Effector memory CD8-positive, alpha-beta T cell (primary cell): ENCODE measurements around the gene SLC25A25.
"Not testable (repeated sequence)": the region's sequence is repeated elsewhere in the genome, so short reads cannot be mapped to it uniquely, and the experiment has no call there.

Experiments used
- ATAC-seq: fragments of 150-1000 bp; cut with Tn5 transposase; replicated peaks from 2 replicates; pipeline ENCODE4 v1.10.0; 2021; ENCODE audit warnings: mild to moderate bottlenecking, moderate library complexity
- DNase-seq, 3 experiments: peaks; one replicate each; pipeline ENCODE4 v3.0.0; 2021
- H3K27ac Mint-ChIP-seq, 2 donors: one replicate each; pipeline ENCODE4 v1.8.0; 2022; ENCODE audit warnings: mild to moderate bottlenecking in 2 of 2, mixed read lengths in 2 of 2, moderate library complexity in 2 of 2
- H3K27me3 Mint-ChIP-seq, 2 donors: one replicate each; pipeline ENCODE4 v1.8.0; 2022; ENCODE audit warnings: mixed read lengths in 2 of 2
- H3K36me3 Mint-ChIP-seq: one replicate; pipeline ENCODE4 v1.8.0; 2022; ENCODE audit warnings: mild to moderate bottlenecking, moderate library complexity, mixed read lengths; ENCODE audit not compliant: insufficient read depth
- H3K4me1 Mint-ChIP-seq, 2 donors: one replicate each; pipeline ENCODE4 v1.8.0; 2022; ENCODE audit warnings: low read depth in 2 of 2, mixed read lengths in 2 of 2
- H3K4me3 Mint-ChIP-seq, 2 donors: one replicate each; pipeline ENCODE4 v1.8.0; 2022; ENCODE audit warnings: mild to moderate bottlenecking in 2 of 2, mixed read lengths in 2 of 2, moderate library complexity in 2 of 2
- H3K9me3 Mint-ChIP-seq, 2 donors: one replicate each; pipeline ENCODE4 v1.8.0; 2022; ENCODE audit warnings: mixed read lengths in 2 of 2

Gene SLC25A25

DNA sequence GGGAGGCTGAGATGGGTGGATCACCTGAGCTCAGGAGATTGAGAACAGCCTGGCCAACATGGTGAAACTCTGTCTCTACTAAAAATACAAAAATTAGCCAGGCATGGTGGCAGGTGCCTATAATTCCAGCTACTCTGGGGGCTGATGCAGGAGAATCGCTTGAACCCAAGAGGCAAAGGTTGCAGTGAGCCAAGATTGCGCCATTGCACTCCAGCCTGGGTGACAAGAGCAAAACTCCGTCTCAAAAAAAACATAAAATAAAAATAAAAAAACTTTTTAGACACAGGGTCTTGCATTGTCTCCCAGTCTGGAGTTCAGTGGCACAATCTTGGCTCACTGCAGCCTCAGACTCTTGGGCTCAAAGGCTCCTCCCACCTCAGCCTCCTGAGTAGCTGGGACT, 31.5 kb upstream of the SLC25A25 start:
- not testable (repeated sequence) for H3K4me3 Mint-ChIP-seq, H3K27me3 Mint-ChIP-seq, ATAC-seq, H3K9me3 Mint-ChIP-seq, H3K27ac Mint-ChIP-seq, DNase-seq
- peaks cover 11% of the 10 kb centered on the region for H3K36me3 Mint-ChIP-seq
- peaks cover 14 to 20% of the 10 kb centered on the region in 2 donors for H3K4me1 Mint-ChIP-seq

DNA sequence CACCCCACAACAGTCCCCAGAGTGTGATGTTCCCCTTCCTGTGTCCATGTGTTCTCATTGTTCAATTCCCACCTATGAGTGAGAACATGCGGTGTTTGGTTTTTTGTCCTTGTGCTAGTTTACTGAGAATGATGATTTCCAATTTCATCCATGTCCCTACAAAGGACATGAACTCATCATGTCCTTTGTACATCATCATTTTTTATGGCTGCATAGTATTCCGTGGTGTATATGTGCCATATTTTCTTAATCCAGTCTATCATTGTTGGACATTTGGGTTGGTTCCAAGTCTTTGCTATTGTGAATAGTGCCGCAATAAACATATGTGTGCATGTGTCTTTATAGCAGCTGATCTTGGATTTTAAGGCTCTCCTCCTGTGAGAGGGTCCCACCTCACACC, 27.2 kb upstream of the SLC25A25 start:
- not testable (repeated sequence) for H3K27me3 Mint-ChIP-seq, H3K9me3 Mint-ChIP-seq, H3K36me3 Mint-ChIP-seq, ATAC-seq, H3K27ac Mint-ChIP-seq, H3K4me1 Mint-ChIP-seq, H3K4me3 Mint-ChIP-seq, DNase-seq

DNA sequence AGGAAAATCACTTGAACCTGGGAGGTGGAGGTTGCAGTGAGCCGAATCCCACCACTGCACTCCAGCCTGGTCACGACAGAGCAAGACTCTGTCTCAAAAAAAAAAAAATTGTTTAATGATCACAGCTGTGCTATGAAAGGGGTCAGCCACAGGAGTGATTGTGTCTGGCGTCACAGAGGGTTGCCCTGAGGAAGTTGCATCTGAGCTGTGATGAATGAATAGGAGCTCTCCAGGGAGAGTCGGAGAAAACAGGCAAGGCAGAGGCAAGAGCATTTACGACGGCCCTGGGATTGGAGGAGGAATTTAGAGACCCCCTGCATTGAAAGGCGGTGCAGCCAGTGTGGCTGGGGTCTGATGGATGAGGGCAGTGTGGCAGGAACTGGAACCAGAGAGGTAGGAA, 26.0 kb upstream of the SLC25A25 start:
- no peaks in the 10 kb centered on the region for H3K4me1 Mint-ChIP-seq
- H3K9me3 Mint-ChIP-seq, result no peaks in the 10 kb centered on the region
- no peak for ATAC-seq
- no peaks in the 10 kb centered on the region for H3K36me3 Mint-ChIP-seq
- H3K4me3 Mint-ChIP-seq, result no peak overlapping the region
- no peak for DNase-seq
- no peak overlapping the region for H3K27ac Mint-ChIP-seq
- peaks cover 0 to 7% of the 10 kb centered on the region in 2 donors for H3K27me3 Mint-ChIP-seq

DNA sequence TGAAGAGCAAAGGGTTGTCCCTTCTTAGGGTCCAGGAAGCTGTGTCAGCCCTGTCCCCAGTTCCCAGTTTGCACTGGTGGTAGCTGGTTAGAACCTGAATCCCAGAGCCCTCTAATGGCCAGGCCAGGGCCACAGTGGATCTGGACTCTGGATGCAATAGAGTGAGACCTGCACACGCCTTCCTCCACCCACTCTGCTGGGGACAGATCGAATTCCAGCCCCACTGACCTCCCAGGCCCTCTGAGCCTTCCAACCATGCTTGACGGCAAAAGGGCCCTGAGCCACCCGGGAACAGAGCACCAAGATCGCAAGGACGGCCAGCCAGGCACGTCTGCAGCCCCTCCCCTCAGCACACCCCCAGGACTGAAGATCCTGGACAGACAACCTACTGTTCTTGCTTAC, 24.6 kb upstream of the SLC25A25 start:
- Mint-ChIP-seq H3K36me3 (no peaks in the 10 kb centered on the region), H3K4me1 (no peaks in the 10 kb centered on the region), H3K4me3 (no peak overlapping the region), H3K27me3 (peaks cover 0 to 7% of the 10 kb centered on the region in 2 donors), H3K9me3 (no peaks in the 10 kb centered on the region), H3K27ac (peak overlapping the region in 1 of 2 donors; percentile 60)
- no peak for DNase-seq
- ATAC-seq, result no peak

DNA sequence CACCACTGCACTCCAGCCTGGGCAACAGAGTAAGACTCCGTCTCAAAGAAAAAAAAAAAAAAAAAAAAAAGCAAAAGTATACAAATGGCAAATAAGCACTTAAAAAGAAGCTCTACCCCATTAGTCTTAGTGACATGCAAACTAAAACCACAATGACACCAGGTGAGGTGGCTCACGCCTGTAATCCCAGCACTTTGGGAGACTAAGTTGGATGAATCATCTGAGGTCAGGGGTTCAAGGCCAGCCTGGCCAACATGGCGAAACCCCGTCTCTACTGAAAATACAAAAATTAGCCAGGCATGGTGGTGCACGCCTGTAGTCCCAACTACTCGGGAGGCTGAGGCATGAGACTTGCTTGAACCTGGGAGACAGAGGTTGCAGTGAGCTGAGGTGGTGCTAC, 22.6 kb upstream of the SLC25A25 start:
- H3K27ac Mint-ChIP-seq, H3K36me3 Mint-ChIP-seq, DNase-seq, ATAC-seq, H3K9me3 Mint-ChIP-seq, H3K27me3 Mint-ChIP-seq, H3K4me1 Mint-ChIP-seq, H3K4me3 Mint-ChIP-seq: not testable (repeated sequence)

DNA sequence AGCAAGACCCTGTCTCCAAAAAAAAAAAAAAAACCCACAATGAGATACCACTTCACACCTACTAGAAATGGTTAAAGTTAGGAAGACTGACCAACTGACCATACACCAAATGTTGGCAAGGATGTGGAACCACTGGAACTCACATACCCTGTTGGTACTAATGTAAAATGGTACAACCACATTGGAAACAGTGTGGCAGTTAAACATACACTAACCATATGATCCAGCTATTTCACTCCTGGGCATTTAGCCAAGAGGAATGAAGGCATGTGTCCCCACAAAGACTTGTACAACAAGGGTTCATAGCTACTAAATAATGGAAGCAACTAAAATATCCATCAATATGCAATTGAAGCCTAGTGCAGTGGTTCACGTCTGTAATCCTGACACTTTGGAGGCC, 22.2 kb upstream of the SLC25A25 start:
- no peaks in the 10 kb centered on the region for H3K36me3 Mint-ChIP-seq
- H3K4me1 Mint-ChIP-seq, result no peaks in the 10 kb centered on the region
- no peaks in the 10 kb centered on the region for H3K9me3 Mint-ChIP-seq
- no peak for DNase-seq
- H3K27ac Mint-ChIP-seq, result no peak overlapping the region
- no peak overlapping the region for H3K4me3 Mint-ChIP-seq
- peaks cover 0 to 7% of the 10 kb centered on the region in 2 donors for H3K27me3 Mint-ChIP-seq
- ATAC-seq, result no peak

DNA sequence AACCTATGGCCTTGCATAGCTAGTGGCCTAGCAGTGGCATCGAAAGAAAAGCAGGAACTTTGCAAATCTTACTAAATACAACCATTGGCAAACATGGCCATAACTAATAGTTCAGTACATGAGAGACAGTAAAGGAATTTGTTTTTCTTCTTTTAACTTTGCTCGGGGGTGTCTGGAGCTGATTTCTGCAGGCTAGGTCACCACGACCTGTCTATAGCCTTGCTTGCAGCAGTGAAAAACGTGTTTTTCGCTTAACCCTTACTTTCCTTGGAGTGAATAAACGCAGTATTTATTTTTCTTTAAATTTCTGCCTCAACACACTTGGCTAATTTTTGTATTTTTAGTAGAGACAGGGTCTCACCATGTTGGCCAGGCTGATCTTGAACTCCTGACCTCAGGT, 20.8 kb upstream of the SLC25A25 start:
- no peak overlapping the region for H3K4me3 Mint-ChIP-seq
- H3K27me3 Mint-ChIP-seq, result no peaks in the 10 kb centered on the region
- no peak overlapping the region for H3K27ac Mint-ChIP-seq
- ATAC-seq (no peak), DNase-seq (no peak)
- H3K36me3 Mint-ChIP-seq, result no peaks in the 10 kb centered on the region
- no peaks in the 10 kb centered on the region for H3K9me3 Mint-ChIP-seq
- H3K4me1 Mint-ChIP-seq, result no peaks in the 10 kb centered on the region

DNA sequence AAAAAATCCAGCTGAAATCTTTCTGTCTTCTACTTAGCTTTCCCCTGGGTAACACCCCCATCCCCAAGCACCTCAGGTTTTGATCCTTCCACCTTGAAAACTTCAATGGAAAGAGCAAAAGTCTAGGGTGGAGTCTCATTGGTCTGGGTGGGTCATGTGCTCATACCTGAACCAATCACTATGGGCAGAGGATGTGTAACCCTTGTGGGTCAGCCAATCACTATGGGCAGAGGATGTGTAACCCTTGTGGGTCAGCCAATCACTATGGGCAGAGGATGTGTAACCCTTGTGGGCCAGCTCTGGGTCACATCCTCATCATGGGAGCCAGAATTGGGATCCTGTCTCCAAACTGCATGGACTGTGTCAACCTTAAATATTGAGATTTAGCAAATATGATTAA, 19.4 kb upstream of the SLC25A25 start:
- H3K9me3 Mint-ChIP-seq, result no peaks in the 10 kb centered on the region
- H3K4me1 Mint-ChIP-seq, result no peaks in the 10 kb centered on the region
- H3K27ac Mint-ChIP-seq, result no peak overlapping the region
- DNase-seq, result no peak
- peak; percentile 51 for ATAC-seq
- H3K27me3 Mint-ChIP-seq, result no peaks in the 10 kb centered on the region
- H3K4me3 Mint-ChIP-seq, result no peak overlapping the region
- no peaks in the 10 kb centered on the region for H3K36me3 Mint-ChIP-seq

DNA sequence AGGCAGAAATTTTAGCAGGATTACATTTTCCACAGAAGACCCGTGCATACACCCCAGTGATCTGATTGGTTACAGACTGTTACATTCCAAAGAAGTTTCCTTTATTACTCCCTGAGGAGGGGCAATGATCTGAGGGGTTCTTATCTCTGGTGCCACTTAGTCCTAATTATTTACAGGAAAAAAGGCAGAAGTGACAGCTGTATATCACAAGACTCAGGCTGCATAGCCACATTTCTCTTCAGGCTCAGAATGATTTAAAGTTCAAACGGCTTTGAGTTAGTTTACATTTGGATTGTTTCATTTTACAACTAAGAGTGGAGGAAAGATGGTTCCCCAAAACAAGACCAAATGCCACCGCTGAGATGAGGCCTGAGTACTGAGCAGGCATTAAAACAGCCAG, 18.2 kb upstream of the SLC25A25 start:
- Mint-ChIP-seq H3K36me3 (no peaks in the 10 kb centered on the region), H3K27me3 (no peaks in the 10 kb centered on the region), H3K27ac (no peak overlapping the region), H3K9me3 (no peaks in the 10 kb centered on the region), H3K4me3 (no peak overlapping the region), H3K4me1 (no peaks in the 10 kb centered on the region)
- DNase-seq (no peak), ATAC-seq (no peak)

DNA sequence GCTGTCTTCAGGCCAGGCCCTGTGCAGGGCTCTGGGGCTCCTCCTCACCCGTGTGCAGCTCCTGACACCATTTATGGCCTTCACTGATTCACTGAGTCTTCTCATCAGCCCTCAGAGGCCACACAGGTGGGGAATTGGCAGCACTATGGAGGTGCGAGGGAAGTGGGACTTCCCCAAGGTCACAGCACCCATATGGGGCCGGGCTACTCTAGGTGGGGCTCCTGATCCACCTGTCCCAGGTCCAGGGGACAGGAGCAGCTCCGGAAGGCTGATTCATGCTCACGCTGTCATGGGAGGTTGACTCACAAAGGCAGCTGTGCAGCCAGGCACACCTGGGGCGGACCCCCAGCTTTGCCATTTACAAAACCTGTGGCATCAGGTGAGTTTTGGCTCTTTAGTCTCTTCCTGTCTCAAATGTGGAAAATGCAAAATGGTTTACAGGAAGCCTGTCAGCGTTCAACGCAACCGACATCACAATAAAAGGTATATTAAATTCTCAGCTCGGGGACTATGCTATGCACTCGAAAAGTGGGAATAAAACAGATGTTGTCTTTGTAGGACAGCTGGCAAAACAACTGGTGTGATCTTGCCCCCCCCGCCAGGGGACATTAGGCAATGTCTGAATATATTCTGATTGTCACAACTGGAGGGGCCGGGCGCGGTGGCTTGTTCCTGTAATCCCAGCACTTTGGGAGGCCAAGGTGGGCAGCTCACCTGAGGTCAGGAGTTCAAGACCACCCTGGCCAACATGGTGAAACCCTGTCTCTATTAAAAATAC, 15.9 kb upstream of the SLC25A25 start:
- Mint-ChIP-seq H3K27ac (no peak overlapping the region), H3K4me3 (no peak overlapping the region), H3K4me1 (no peaks in the 10 kb centered on the region), H3K36me3 (no peaks in the 10 kb centered on the region), H3K9me3 (no peaks in the 10 kb centered on the region), H3K27me3 (no peaks in the 10 kb centered on the region)
- DNase-seq, result no peak
- ATAC-seq, result no peak

DNA sequence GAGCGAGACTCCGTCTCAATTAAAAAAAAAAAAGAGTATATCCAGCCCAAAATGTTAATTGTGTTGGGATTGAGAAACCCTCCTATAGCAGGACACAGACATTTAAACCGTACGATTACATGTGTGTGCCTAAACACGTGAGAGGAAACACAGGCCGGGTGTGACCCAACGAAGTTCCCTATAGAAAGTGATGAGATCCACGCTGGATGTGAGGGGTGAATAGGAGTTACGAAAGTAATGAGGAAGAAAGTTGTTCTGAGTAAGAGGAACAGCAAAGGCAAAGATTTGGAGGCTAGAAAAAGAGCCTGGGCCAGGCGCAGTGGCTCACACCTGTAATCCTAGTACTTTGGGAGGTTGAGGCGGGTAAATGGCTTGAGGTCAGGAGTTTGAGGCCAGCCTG, 14.5 kb upstream of the SLC25A25 start:
- ATAC-seq, result peak; percentile 24
- Mint-ChIP-seq H3K36me3 (no peaks in the 10 kb centered on the region), H3K4me3 (no peak overlapping the region), H3K27ac (no peak overlapping the region), H3K27me3 (no peaks in the 10 kb centered on the region), H3K4me1 (no peaks in the 10 kb centered on the region), H3K9me3 (no peaks in the 10 kb centered on the region)
- no peak for DNase-seq

DNA sequence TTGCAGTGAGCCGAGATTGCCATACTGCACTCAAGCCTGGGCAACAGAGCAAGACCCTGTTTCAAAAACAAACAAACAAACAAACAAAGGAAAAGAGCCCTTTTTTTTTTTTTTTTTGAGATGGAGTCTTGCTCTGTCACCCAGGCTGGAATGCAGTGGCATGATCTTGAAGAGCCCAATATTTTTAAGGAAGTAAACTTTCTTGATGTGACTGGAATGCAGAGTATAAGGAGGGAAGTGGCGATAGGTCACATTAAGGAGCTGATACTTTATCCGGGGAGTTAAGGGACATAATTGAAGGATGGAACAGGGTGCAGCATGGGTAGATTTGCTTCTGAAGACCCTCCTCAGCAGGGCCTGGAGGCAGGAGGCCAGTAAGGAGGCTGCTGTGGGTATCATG, 13.9 kb upstream of the SLC25A25 start:
- ATAC-seq (no peak), DNase-seq (no peak)
- no peaks in the 10 kb centered on the region for H3K9me3 Mint-ChIP-seq
- H3K4me3 Mint-ChIP-seq, result no peak overlapping the region
- H3K27ac Mint-ChIP-seq, result no peak overlapping the region
- H3K4me1 Mint-ChIP-seq, result no peaks in the 10 kb centered on the region
- no peaks in the 10 kb centered on the region for H3K27me3 Mint-ChIP-seq
- no peaks in the 10 kb centered on the region for H3K36me3 Mint-ChIP-seq

DNA sequence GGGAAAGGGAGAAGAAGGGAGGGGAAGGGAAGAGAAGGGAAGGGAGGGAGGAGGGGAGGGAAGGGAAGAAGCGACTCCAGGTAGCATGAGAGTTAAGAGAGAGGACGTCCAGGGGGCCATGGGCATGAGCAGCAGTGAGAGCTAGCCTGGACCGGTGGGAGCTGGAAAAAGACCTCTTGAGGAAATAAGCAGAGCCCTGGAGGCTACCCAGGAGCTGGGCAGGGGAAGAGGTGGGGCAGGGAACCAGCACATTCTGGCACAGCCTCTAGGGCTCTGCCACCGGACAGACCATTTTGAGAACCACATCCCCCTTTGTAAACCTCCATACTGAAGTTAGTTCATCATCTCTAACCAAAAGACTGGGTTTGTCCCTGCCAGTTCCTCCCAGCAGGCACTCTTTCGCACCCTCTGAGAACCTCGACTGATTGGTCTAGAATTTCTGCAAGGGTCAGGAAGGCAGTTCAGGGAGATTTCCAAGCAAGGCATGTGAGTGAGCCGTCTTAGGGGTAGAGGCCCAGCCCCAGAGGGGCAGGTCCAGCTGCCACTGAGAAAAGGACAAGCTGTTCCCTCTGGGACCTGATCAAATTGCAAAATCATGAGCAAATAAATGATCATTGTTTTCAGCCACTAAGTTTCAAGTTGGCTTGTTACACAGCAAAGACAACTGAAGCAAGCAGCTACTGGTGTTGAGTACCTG, 12.5 kb upstream of the SLC25A25 start:
- H3K4me3 Mint-ChIP-seq, result no peak overlapping the region
- no peaks in the 10 kb centered on the region for H3K4me1 Mint-ChIP-seq
- H3K27me3 Mint-ChIP-seq, result no peaks in the 10 kb centered on the region
- no peak for ATAC-seq
- no peaks in the 10 kb centered on the region for H3K36me3 Mint-ChIP-seq
- no peak overlapping the region for H3K27ac Mint-ChIP-seq
- DNase-seq, result no peak
- no peaks in the 10 kb centered on the region for H3K9me3 Mint-ChIP-seq

DNA sequence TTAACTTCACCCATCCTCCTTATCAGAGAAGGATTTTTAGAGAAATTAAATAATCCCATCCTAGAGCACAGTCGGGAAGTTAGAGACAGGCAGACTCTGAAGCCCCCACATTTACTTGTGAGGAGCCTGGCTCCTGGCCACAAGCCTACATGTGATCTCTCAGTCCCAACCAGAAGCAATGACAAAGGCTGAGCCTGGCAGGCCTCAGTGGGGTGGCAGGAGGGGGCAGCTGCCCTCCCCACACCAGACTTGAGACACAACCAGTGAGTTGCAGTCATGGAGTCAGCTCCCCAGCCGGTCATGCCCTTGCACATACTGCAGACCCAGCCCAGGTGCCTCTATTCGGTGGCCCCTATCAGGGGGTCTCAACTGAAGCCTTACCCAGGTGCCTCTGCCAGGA, 11.9 kb upstream of the SLC25A25 start:
- ATAC-seq, result no peak
- Mint-ChIP-seq H3K27me3 (no peaks in the 10 kb centered on the region), H3K9me3 (no peaks in the 10 kb centered on the region), H3K4me3 (no peak overlapping the region), H3K36me3 (no peaks in the 10 kb centered on the region), H3K27ac (no peak overlapping the region), H3K4me1 (peaks cover 1 to 2% of the 10 kb centered on the region in 2 donors)
- no peak for DNase-seq
